ENCODE results near the gene GNG2. TPM values are rescaled to one million over a fixed set of nuclear protein-coding genes. Genes with fewer than 3 reads are reported as not detected.

Gene GNG2
- total and polyA plus RNA-seq, 9 of the 15 experiments (the other 6 are each of a cell fraction or from before 2014, with no cell fraction given) = 0.18 TPM; not detected in 8

DNA sequence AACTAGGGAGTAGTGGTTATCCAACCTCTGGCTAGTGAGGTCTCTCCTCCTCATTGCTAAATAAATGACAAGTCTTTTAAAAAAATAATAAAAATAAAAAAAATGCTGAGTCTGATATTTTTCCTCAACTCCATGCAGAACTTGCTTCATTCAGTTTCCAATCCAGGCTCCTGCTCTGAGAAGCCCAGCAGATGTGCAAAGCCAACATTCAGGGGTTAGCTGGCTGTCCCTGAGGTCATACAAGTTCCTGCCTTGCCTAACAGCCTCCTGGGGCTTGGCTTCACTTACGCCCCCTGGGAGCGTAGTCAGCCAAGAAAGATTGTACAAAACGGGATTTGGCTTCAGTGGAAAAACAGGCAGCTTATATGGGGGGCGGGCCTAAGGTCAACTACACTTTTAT lies 152.2 kb downstream of the GNG2 start (continued):
- TF ChIP-seq, protein P1, sequence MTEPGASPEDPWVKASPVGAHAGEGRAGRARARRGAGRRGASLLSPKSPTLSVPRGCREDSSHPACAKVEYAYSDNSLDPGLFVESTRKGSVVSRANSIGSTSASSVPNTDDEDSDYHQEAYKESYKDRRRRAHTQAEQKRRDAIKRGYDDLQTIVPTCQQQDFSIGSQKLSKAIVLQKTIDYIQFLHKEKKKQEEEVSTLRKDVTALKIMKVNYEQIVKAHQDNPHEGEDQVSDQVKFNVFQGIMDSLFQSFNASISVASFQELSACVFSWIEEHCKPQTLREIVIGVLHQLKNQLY (CRISPR knock-in tag; conservative IDR thresholded peaks at IDR 0.05) = no peak
- TF ChIP-seq ZNF57 (CRISPR knock-in tag; IDR thresholded peaks at IDR 0.05) (no peak), ZFP30 (CRISPR knock-in tag; IDR thresholded peaks at IDR 0.05; ENCODE audit: borderline replicate concordance) (no peak), ZNF165 (CRISPR knock-in tag; IDR thresholded peaks at IDR 0.05; ENCODE audit: borderline replicate concordance) (no peak), WHSC1 (IDR thresholded peaks at IDR 0.05; ENCODE audit: low read length) (no peak), ARNT (IDR thresholded peaks at IDR 0.05) (no peak), SP1 (CRISPR knock-in tag; IDR thresholded peaks at IDR 0.05) (no peak), STAT5B (CRISPR knock-in tag; IDR thresholded peaks at IDR 0.05) (no peak), KAT7 (CRISPR knock-in tag; IDR thresholded peaks at IDR 0.05; ENCODE audit: borderline replicate concordance) (no peak), SOX6 (IDR thresholded peaks at IDR 0.05) (no peak)
- TF ChIP-seq, protein P2, sequence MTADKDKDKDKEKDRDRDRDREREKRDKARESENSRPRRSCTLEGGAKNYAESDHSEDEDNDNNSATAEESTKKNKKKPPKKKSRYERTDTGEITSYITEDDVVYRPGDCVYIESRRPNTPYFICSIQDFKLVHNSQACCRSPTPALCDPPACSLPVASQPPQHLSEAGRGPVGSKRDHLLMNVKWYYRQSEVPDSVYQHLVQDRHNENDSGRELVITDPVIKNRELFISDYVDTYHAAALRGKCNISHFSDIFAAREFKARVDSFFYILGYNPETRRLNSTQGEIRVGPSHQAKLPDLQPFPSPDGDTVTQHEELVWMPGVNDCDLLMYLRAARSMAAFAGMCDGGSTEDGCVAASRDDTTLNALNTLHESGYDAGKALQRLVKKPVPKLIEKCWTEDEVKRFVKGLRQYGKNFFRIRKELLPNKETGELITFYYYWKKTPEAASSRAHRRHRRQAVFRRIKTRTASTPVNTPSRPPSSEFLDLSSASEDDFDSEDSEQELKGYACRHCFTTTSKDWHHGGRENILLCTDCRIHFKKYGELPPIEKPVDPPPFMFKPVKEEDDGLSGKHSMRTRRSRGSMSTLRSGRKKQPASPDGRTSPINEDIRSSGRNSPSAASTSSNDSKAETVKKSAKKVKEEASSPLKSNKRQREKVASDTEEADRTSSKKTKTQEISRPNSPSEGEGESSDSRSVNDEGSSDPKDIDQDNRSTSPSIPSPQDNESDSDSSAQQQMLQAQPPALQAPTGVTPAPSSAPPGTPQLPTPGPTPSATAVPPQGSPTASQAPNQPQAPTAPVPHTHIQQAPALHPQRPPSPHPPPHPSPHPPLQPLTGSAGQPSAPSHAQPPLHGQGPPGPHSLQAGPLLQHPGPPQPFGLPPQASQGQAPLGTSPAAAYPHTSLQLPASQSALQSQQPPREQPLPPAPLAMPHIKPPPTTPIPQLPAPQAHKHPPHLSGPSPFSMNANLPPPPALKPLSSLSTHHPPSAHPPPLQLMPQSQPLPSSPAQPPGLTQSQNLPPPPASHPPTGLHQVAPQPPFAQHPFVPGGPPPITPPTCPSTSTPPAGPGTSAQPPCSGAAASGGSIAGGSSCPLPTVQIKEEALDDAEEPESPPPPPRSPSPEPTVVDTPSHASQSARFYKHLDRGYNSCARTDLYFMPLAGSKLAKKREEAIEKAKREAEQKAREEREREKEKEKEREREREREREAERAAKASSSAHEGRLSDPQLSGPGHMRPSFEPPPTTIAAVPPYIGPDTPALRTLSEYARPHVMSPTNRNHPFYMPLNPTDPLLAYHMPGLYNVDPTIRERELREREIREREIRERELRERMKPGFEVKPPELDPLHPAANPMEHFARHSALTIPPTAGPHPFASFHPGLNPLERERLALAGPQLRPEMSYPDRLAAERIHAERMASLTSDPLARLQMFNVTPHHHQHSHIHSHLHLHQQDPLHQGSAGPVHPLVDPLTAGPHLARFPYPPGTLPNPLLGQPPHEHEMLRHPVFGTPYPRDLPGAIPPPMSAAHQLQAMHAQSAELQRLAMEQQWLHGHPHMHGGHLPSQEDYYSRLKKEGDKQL (CRISPR knock-in tag; IDR thresholded peaks at IDR 0.05; ENCODE audit: borderline replicate concordance) = no peak
- TF ChIP-seq, protein P3, sequence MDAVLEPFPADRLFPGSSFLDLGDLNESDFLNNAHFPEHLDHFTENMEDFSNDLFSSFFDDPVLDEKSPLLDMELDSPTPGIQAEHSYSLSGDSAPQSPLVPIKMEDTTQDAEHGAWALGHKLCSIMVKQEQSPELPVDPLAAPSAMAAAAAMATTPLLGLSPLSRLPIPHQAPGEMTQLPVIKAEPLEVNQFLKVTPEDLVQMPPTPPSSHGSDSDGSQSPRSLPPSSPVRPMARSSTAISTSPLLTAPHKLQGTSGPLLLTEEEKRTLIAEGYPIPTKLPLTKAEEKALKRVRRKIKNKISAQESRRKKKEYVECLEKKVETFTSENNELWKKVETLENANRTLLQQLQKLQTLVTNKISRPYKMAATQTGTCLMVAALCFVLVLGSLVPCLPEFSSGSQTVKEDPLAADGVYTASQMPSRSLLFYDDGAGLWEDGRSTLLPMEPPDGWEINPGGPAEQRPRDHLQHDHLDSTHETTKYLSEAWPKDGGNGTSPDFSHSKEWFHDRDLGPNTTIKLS (IDR thresholded peaks at IDR 0.05; ENCODE audit: borderline replicate concordance, low read depth) = no peak
- TF ChIP-seq, protein P4, sequence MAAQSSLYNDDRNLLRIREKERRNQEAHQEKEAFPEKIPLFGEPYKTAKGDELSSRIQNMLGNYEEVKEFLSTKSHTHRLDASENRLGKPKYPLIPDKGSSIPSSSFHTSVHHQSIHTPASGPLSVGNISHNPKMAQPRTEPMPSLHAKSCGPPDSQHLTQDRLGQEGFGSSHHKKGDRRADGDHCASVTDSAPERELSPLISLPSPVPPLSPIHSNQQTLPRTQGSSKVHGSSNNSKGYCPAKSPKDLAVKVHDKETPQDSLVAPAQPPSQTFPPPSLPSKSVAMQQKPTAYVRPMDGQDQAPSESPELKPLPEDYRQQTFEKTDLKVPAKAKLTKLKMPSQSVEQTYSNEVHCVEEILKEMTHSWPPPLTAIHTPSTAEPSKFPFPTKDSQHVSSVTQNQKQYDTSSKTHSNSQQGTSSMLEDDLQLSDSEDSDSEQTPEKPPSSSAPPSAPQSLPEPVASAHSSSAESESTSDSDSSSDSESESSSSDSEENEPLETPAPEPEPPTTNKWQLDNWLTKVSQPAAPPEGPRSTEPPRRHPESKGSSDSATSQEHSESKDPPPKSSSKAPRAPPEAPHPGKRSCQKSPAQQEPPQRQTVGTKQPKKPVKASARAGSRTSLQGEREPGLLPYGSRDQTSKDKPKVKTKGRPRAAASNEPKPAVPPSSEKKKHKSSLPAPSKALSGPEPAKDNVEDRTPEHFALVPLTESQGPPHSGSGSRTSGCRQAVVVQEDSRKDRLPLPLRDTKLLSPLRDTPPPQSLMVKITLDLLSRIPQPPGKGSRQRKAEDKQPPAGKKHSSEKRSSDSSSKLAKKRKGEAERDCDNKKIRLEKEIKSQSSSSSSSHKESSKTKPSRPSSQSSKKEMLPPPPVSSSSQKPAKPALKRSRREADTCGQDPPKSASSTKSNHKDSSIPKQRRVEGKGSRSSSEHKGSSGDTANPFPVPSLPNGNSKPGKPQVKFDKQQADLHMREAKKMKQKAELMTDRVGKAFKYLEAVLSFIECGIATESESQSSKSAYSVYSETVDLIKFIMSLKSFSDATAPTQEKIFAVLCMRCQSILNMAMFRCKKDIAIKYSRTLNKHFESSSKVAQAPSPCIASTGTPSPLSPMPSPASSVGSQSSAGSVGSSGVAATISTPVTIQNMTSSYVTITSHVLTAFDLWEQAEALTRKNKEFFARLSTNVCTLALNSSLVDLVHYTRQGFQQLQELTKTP (IDR thresholded peaks at IDR 0.05; ENCODE audit: low read depth in 1 of 2, partially characterized antibody in 2 of 2) = no peak
